NCI-H1105 treated with DMSO at 0.1 percent for 48 hours (cell line): ENCODE data around the gene PLCB1.
A peak's percentile ranks its signal among the peaks of the same experiment; 100 is the strongest.
"Not testable (repeated sequence)": the region's sequence is repeated elsewhere in the genome, so short reads cannot be mapped to it uniquely, and the experiment has no call there.

Experiments used
- DNase-seq: peaks from one replicate; lab custom pipeline; 2025; lab: John Stamatoyannopoulos, UW

The PLCB1 gene

GRCh38 chr20:8842525-8842924 is 710.5 kb downstream of the PLCB1 start:
- DNase-seq: no peak

GRCh38 chr20:8844179-8844578 is 712.1 kb downstream of the PLCB1 start:
- DNase-seq: no peak

DNA sequence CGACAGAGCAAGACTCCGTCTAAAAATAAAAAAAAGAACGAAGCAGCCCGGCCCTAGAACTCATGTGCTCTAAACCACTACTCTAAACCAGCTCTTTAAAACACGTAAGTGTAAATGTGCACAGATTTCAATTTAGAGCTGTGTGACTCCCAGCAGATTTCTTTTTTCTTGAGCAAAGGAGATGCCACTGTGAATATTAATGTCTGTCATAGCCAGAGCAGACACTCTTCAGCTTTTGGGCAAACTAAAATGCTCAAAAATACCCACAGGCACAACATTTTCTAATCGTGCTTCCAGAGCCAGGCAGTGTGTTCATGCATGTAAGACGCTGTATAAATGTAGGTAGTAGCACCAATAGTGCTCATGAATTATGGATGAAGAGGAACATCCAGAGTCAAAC is 717.9 kb downstream of the PLCB1 start:
- no peak for DNase-seq

DNA sequence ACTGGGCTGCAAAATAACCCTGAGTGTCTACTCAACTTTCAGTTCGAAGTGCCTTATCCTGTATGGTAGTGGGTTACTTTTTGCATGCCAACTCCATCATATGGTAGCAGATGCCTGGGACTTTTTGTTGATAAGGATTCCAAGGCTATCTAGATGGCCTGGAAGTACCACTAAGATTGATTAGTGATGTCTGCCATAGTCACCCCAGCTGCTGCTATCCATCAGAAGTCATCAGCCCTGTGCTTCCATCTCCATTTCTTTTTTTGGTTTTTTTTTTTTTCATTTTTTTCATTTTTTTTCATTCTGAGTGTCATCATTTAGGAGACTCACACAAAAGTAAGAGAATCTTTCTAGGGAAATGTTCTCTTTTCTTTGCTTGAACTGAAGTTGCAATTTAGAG is 719.4 kb downstream of the PLCB1 start:
- no peak for DNase-seq

DNA sequence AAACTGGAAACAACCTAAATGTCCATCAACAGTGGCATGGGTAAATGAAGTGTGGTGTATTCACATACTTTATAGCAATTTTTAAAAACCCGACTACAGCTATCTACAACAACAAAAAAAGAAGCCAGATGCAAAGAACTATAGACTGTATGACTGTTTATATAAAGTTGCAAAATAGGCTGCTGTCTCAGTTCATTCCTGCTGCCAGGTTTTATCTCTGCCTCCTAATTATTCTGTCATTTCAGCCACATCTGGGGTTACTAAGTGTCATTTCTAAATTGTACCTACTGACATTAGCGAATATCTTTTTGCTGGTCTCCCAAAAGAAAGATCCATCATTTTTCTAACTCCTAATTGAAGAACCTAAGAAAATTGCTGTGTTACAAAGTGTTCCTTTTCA is 719.9 kb downstream of the PLCB1 start:
- DNase-seq: not testable (repeated sequence)

GRCh38 chr20:8853211-8853610 is 721.1 kb downstream of the PLCB1 start:
- not testable (repeated sequence) for DNase-seq

- peak; percentile 68 for DNase-seq
These were observed 721.8 kb downstream of the PLCB1 start for GRCh38 chr20:8853805-8854338.

DNA sequence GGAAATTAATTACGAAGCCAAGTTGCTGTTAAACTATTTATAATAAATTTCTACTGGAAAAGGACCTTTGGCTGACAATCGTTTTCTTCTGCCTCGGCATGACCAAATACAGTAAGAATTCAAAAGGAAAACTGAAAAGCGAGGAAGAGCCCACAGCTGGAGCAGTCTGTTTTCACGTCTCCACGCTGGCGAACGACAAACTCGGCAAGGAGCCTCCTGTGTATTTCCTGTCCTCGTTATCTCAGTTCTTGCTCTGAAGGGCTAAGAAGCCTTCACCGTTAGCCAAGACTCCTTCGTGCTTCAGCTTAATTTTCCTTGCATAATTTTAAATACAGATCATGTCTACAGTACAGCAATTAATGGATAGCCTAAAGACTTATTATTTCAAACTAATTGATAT is 722.5 kb downstream of the PLCB1 start:
- DNase-seq: no peak

GRCh38 chr20:8855315-8855714 is 723.2 kb downstream of the PLCB1 start:
- DNase-seq: no peak

DNA sequence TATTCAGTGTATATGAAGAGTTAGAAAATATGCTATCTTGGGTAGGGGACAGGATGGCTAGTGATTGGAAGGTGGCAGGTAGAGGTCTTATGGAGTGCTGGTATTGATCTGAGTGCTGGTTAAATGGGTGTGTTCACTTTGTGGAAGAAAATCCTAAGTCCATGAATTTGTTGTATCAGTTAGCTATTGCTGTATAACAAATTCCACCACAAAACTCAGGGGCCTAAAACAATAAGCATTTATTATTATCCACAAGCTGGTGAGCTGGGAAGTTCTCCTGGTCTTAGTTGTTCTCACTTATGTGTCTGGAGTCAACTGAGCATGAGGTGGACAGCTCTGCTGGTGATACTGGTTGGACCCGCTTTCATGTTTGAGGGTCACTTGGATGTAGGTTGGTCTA is 724.6 kb downstream of the PLCB1 start:
- no peak for DNase-seq

DNA sequence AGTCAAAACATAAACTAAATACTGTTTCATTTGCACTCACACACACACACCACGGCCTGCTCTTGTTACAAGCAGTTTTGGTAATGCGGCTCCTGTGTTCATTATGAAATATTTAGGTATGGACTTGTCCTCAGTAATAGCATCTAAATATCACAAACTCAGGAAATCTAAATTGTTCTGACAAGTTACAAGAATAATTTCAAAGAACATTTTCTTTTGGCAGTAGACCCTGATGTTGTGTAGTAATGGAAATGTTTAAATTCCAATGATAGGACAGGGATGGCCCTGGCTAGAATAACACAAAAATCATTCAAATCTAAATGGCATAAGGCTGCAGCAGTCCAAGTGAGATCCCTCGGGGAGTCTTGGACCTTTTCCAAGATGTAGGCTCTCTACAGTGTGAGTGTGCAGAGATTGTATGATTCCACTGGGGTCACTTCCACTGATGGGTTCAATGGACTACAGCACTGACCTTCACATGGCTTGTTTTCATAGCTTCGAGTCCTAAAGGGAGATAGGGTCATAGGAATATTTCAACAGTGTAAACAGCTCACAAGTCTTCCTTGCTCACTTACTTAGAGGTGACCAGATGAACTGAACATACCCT is 726.2 kb downstream of the PLCB1 start:
- no peak for DNase-seq

GRCh38 chr20:8860011-8860495 is 728.0 kb downstream of the PLCB1 start:
- no peak for DNase-seq

- no peak for DNase-seq
These were observed 730.0 kb downstream of the PLCB1 start for GRCh38 chr20:8862092-8862491.

DNA sequence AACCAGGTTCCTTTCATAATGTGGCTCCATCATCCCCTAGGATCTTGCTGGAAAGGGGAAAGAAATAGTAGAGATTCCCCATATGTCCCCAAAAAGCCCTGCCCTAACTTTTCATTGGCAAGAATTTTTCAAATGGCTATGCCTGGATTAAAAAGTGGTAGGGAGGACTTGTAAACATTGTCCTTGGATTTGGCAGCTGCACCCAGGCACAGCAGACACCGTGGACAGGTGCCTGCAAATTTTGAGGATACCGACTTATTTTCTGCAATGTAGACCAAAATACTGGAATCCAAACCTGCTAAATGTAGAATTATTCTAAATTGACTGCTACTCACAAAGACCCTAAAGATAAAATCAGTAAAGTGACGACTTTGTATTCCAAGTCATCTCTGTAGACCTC is 733.6 kb downstream of the PLCB1 start:
- no peak for DNase-seq

GRCh38 chr20:8867038-8867740 is 735.1 kb downstream of the PLCB1 start:
- no peak for DNase-seq

DNA sequence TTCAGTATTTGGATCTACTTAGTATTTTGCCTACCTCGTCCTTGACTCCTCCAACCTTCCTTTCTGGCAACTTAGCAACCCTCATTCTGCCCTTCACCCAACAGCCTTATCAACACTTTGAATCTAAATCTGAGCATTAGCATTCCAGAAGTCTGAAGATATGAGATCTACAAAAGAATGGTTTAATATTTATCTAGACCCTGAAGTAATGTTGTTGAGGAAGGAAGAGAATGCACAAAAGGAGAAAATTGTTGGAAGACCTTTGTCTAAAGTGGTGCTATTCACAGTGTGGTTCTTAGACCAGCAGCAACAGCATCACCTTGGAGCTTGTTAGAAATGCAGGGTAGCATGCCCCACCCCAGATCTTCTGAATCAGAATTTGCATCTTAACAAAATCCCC is 738.6 kb downstream of the PLCB1 start:
- DNase-seq: no peak

GRCh38 chr20:8874437-8874836 is 742.4 kb downstream of the PLCB1 start:
- DNase-seq: no peak

DNA sequence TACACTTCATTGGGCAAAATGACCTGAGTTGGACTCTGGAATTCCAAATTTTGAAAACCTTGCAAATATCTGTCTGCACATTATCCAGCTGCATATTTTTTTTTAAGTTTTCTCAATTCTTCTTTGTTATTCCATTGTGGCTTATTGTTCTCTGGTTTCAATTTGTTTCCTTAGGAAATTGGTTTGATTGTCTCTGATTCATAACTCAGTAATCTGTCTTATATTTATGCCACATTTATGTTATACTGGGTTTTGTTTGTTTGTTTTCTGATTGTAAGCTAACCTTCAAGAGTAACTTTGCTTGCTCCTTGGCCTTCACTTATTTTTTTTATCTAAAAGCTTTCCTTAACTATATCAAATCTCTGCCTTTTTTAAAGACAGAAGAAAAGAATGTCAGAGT is 743.5 kb downstream of the PLCB1 start:
- no peak for DNase-seq

DNA sequence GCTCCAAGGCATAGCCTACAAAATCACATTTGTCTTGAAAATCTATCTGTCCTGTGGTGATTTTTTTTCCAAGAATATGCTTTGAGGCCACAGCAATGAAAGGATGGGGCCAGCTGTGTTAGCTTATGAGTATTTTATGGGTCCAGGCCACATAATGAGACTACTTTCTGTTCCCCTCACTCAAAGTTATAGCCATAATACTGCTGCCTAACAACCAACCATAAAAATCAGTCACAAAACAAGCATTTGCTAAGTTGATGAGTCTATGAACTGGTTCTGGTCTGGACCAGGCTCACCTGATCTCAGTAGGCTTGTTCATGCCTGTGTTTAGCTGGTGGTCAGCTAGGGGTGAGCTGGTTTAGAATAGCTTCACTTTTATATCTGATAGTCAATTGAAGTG is 744.3 kb downstream of the PLCB1 start:
- DNase-seq: no peak

GRCh38 chr20:8877294-8877693 is 745.2 kb downstream of the PLCB1 start:
- DNase-seq: no peak

- no peak for DNase-seq
These were observed 747.6 kb downstream of the PLCB1 start for GRCh38 chr20:8879669-8880068.

GRCh38 chr20:8880085-8880853 is 748.2 kb downstream of the PLCB1 start:
- DNase-seq: no peak

GRCh38 chr20:8891039-8891438 is 759.0 kb downstream of the PLCB1 start:
- no peak for DNase-seq
